GM12801 (cell line): ENCODE measurements around the gene DYNC1H1.

ENCODE experiments used
- TF ChIP-seq, protein P1 (sequence below): IDR thresholded peaks from one replicate; pipeline ENCODE4 v1.5.1; 2011; ENCODE audit warnings: control low read depth; ENCODE audit not compliant: insufficient read length; ENCODE audit errors: extremely low read depth

The DYNC1H1 gene

GRCh38 chr14:102020058-102020971, 55.9 kb downstream of the DYNC1H1 start:
- TF ChIP-seq, protein P1, sequence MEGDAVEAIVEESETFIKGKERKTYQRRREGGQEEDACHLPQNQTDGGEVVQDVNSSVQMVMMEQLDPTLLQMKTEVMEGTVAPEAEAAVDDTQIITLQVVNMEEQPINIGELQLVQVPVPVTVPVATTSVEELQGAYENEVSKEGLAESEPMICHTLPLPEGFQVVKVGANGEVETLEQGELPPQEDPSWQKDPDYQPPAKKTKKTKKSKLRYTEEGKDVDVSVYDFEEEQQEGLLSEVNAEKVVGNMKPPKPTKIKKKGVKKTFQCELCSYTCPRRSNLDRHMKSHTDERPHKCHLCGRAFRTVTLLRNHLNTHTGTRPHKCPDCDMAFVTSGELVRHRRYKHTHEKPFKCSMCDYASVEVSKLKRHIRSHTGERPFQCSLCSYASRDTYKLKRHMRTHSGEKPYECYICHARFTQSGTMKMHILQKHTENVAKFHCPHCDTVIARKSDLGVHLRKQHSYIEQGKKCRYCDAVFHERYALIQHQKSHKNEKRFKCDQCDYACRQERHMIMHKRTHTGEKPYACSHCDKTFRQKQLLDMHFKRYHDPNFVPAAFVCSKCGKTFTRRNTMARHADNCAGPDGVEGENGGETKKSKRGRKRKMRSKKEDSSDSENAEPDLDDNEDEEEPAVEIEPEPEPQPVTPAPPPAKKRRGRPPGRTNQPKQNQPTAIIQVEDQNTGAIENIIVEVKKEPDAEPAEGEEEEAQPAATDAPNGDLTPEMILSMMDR, result no peak

- TF ChIP-seq, protein P1, result no peak
Measured at GRCh38 chr14:102026934-102027333, 62.6 kb downstream of the DYNC1H1 start.

GRCh38 chr14:102027951-102028350, 63.6 kb downstream of the DYNC1H1 start:
- TF ChIP-seq, protein P1, result no peak

- TF ChIP-seq, protein P1, result no peak
Measured at GRCh38 chr14:102028733-102029132, 64.4 kb downstream of the DYNC1H1 start.

DNA sequence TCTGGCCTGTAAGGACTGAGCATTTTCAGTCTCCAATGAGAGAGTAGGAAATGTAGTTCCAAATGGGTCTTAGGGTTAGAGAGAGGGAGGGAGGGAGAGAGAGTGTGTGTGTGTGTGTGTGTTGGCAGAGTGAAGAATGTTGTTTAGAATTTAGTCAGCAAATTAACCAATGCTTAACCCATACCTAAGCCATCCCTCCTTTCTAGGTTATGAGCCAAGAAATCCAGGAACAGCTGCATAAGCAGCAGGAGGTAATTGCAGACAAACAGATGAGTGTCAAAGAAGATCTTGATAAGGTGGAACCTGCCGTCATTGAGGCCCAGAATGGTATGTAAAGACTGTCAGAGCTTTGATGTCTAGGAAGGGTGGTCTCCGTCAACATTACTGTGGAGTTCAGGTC, 65.6 kb downstream of the DYNC1H1 start:
- TF ChIP-seq, protein P1, result no peak

- TF ChIP-seq, protein P1, result no peak
Measured at GRCh38 chr14:102033241-102033640, 68.9 kb downstream of the DYNC1H1 start.

GRCh38 chr14:102034301-102034700, 69.9 kb downstream of the DYNC1H1 start:
- TF ChIP-seq, protein P1, result no peak
